Trophoblast cell (in vitro differentiated cells and primary cell): ENCODE measurements around the gene NAA15.
A peak's percentile ranks its signal among the peaks of the same experiment; 100 is the strongest.

ENCODE experiments used
- DNase-seq, 2 donors: peaks; one replicate each; pipeline ENCODE4 v3.0.0-alpha.2; 2016
- H2AFZ ChIP-seq: 2 replicates; pipeline ENCODE4 v1.6.1; 2013; ENCODE audit warnings: low read length, moderate library complexity, mild to moderate bottlenecking; ENCODE audit not compliant: insufficient read depth, poor library complexity
- H2AK5ac ChIP-seq: 2 replicates; pipeline ENCODE4 v1.6.1; 2013; ENCODE audit warnings: mild to moderate bottlenecking, low read length
- H2BK120ac ChIP-seq: 2 replicates; pipeline ENCODE4 v1.6.1; 2013; ENCODE audit warnings: low read length, mild to moderate bottlenecking, moderate library complexity; ENCODE audit not compliant: insufficient read depth, poor library complexity
- H2BK12ac ChIP-seq: 2 replicates; pipeline ENCODE4 v1.6.1; 2013; ENCODE audit warnings: mild to moderate bottlenecking, low read length, moderate library complexity
- H2BK5ac ChIP-seq: 2 replicates; pipeline ENCODE4 v1.6.1; 2013; ENCODE audit warnings: low read length, low read depth, moderate library complexity, mild to moderate bottlenecking; ENCODE audit not compliant: poor library complexity
- H3K14ac ChIP-seq: 2 replicates; pipeline ENCODE4 v1.6.1; 2013; ENCODE audit warnings: mild to moderate bottlenecking, low read length
- H3K18ac ChIP-seq: 2 replicates; pipeline ENCODE4 v1.6.1; 2013; ENCODE audit warnings: mild to moderate bottlenecking, low read length
- H3K23ac ChIP-seq: 2 replicates; pipeline ENCODE4 v1.6.1; 2013; ENCODE audit warnings: low read length
- H3K27ac ChIP-seq: 2 replicates; pipeline ENCODE4 v1.5.1; 2013; ENCODE audit warnings: low read depth, mild to moderate bottlenecking, inconsistent platforms, low read length, moderate library complexity
- H3K27me3 ChIP-seq: 2 replicates; pipeline ENCODE4 v1.6.1; 2013; ENCODE audit warnings: inconsistent platforms, mild to moderate bottlenecking, low read length, moderate library complexity; ENCODE audit not compliant: insufficient read depth
- H3K36me3 ChIP-seq, 2 experiments: 1 replicate in 1 of 2; 2 replicates in 1 of 2; pipeline ENCODE4 v1.6.1; 2013; ENCODE audit warnings: low read length in 2 of 2, mild to moderate bottlenecking in 2 of 2, moderate library complexity in 1 of 2; ENCODE audit not compliant: insufficient read depth in 2 of 2, control insufficient read depth in 1 of 2
- H3K4ac ChIP-seq: 2 replicates; pipeline ENCODE4 v1.6.1; 2013; ENCODE audit warnings: low read depth, mild to moderate bottlenecking, low read length, moderate library complexity
- H3K4me1 ChIP-seq, 2 experiments: 1 replicate in 1 of 2; 2 replicates in 1 of 2; pipeline ENCODE4 v1.6.1; 2013; ENCODE audit warnings: low read length in 2 of 2, mild to moderate bottlenecking in 2 of 2, moderate library complexity in 1 of 2; ENCODE audit not compliant: insufficient read depth in 2 of 2, control insufficient read depth in 1 of 2
- H3K4me2 ChIP-seq: 2 replicates; pipeline ENCODE4 v1.6.1; 2013; ENCODE audit warnings: inconsistent platforms, mild to moderate bottlenecking, low read length, moderate library complexity
- H3K4me3 ChIP-seq: 2 replicates; pipeline ENCODE4 v1.5.1; 2013; ENCODE audit warnings: mild to moderate bottlenecking, low read depth, low read length, inconsistent platforms
- H3K79me1 ChIP-seq: one replicate; pipeline ENCODE4 v1.6.1; 2013; ENCODE audit warnings: low read length
- H3K79me2 ChIP-seq: 2 replicates; pipeline ENCODE4 v1.6.1; 2013; ENCODE audit warnings: low read length, mild to moderate bottlenecking; ENCODE audit not compliant: control insufficient read depth, insufficient read depth, poor library complexity
- H3K9ac ChIP-seq: 2 replicates; pipeline ENCODE4 v1.6.1; 2013; ENCODE audit warnings: mild to moderate bottlenecking, low read length
- H3K9me3 ChIP-seq: 2 replicates; pipeline ENCODE4 v1.6.1; 2013; ENCODE audit warnings: low read depth, mild to moderate bottlenecking, control low read depth, inconsistent platforms, low read length; ENCODE audit not compliant: insufficient read depth
- H4K12ac ChIP-seq: 2 replicates; pipeline ENCODE4 v1.6.1; 2013; ENCODE audit warnings: low read depth, mild to moderate bottlenecking, low read length, moderate library complexity
- H4K8ac ChIP-seq: 2 replicates; pipeline ENCODE4 v1.6.1; 2013; ENCODE audit warnings: low read depth, mild to moderate bottlenecking, low read length, moderate library complexity
- H4K91ac ChIP-seq: one replicate; pipeline ENCODE4 v1.6.1; 2013; ENCODE audit warnings: low read depth, mild to moderate bottlenecking, low read length, moderate library complexity
- WGBS: extraction: QIAGEN DNeasy Blood & Tissue Kit; methylation state at CpG from one replicate; pipeline ENCODE4 v1.1.7; 2013; ENCODE audit warnings: missing lambda C conversion rate; ENCODE audit not compliant: insufficient read length, insufficient coverage; ENCODE audit errors: extremely low coverage; 5-methylcytosine and 5-hydroxymethylcytosine counted together

The NAA15 gene

GRCh38 chr4:139297001-139297410 is 4.3 kb upstream of the NAA15 start:
- Histone ChIP-seq H3K4me3 (no peak overlapping the region), H2BK12ac (no peak overlapping the region), H3K36me3 (peaks cover 1 to 6% of the 10 kb centered on the region in 2 experiments), H3K4me2 (no peak overlapping the region), H3K27ac (no peak overlapping the region), H3K9me3 (no peaks in the 10 kb centered on the region), H2AFZ (no peak overlapping the region), H2BK5ac (no peak overlapping the region), H4K91ac (no peak overlapping the region), H3K18ac (no peak overlapping the region), H2BK120ac (no peak overlapping the region), H3K14ac (no peak overlapping the region), H3K79me2 (peaks cover 12% of the 10 kb centered on the region), H2AK5ac (no peak overlapping the region), H3K23ac (no peak overlapping the region), H4K12ac (no peak overlapping the region), H3K79me1 (peaks cover 17% of the 10 kb centered on the region), H4K8ac (no peak overlapping the region), H3K27me3 (no peaks in the 10 kb centered on the region), H3K4ac (no peak overlapping the region), H3K9ac (no peak overlapping the region), H3K4me1 (peaks cover 0 to 2% of the 10 kb centered on the region in 2 experiments)
- no peak for DNase-seq
- WGBS, result no CpG with 5 or more reads among the region's 2 CpGs

- WGBS, result no CpG with 5 or more reads among the region's 1 CpG
- peaks cover 0 to 2% of the 10 kb centered on the region in 2 experiments for H3K4me1 ChIP-seq
- H3K4ac ChIP-seq, result no peak overlapping the region
- no peak overlapping the region for H3K27ac ChIP-seq
- H3K36me3 ChIP-seq, result no peaks in the 10 kb centered on the region
- peaks cover 20% of the 10 kb centered on the region for H3K79me1 ChIP-seq
- H2BK12ac ChIP-seq, result no peak overlapping the region
- no peak overlapping the region for H4K91ac ChIP-seq
- H3K18ac ChIP-seq, result no peak overlapping the region
- H3K27me3 ChIP-seq, result no peaks in the 10 kb centered on the region
- no peak overlapping the region for H2AFZ ChIP-seq
- H3K14ac ChIP-seq, result no peak overlapping the region
- no peak for DNase-seq
- H3K4me2 ChIP-seq, result no peak overlapping the region
- no peak overlapping the region for H3K23ac ChIP-seq
- H4K12ac ChIP-seq, result no peak overlapping the region
- peaks cover 20% of the 10 kb centered on the region for H3K79me2 ChIP-seq
- no peak overlapping the region for H2BK120ac ChIP-seq
- no peaks in the 10 kb centered on the region for H3K9me3 ChIP-seq
- H2AK5ac ChIP-seq, result no peak overlapping the region
- H3K4me3 ChIP-seq, result no peak overlapping the region
- H4K8ac ChIP-seq, result no peak overlapping the region
- no peak overlapping the region for H2BK5ac ChIP-seq
- no peak overlapping the region for H3K9ac ChIP-seq
Observed at GRCh38 chr4:139299536-139299935, 1.8 kb upstream of the NAA15 start.

DNA sequence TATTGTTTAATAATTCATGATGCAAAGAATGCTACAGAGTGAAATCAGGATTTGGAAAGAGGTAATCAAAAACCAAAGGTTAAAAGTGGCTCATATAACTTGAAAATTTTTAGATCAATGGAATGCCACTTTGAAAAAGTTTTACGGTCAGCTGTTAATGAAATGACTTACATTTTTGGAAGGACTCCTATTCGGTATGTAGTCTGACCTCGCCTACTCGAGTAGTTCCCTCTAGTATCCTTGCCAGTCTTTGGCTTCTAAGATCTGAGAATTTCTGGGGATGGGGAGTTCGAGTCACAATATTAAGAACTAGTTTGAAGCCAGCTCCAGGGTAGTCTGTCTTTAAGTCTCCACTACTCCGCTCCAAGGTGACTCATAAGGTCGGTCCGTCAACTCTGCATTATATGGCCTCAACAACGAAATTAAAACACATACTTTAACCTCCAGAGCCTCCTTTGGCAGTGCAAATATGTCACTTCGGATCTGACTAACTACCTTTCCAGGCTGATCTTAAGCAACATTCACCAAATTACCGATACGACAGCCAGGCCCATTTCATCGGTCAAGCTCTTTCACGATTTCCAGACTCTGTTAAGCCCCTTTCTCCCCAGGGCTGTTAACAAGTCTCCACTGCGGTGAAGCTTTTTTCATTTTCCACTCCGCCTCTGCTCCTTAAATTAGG is 733 bp upstream of the NAA15 start:
- Histone ChIP-seq H2BK120ac (peak overlapping the region; percentile 2), H4K12ac (peak overlapping the region; percentile 23), H2AFZ (peak overlapping the region; percentile 8), H3K27ac (peak overlapping the region; percentile 85), H3K4ac (no peak overlapping the region), H3K4me3 (peak overlapping the region; percentile 39), H3K23ac (no peak overlapping the region), H3K18ac (no peak overlapping the region), H4K8ac (peak overlapping the region; percentile 51), H3K9me3 (peaks cover 2% of the 10 kb centered on the region), H3K36me3 (peaks cover 4 to 5% of the 10 kb centered on the region in 2 experiments), H2AK5ac (no peak overlapping the region), H3K27me3 (no peaks in the 10 kb centered on the region), H3K4me1 (no peaks in the 10 kb centered on the region), H3K14ac (no peak overlapping the region), H2BK5ac (peak overlapping the region; percentile 51), H4K91ac (no peak overlapping the region), H3K4me2 (peak overlapping the region; percentile 72), H3K79me1 (peaks cover 16% of the 10 kb centered on the region), H2BK12ac (no peak overlapping the region), H3K9ac (peak overlapping the region; percentile 74), H3K79me2 (peaks cover 20% of the 10 kb centered on the region)
- DNase-seq, result peak; percentile 45 to 74
- WGBS, result no CpG with 5 or more reads among the region's 16 CpGs

DNA sequence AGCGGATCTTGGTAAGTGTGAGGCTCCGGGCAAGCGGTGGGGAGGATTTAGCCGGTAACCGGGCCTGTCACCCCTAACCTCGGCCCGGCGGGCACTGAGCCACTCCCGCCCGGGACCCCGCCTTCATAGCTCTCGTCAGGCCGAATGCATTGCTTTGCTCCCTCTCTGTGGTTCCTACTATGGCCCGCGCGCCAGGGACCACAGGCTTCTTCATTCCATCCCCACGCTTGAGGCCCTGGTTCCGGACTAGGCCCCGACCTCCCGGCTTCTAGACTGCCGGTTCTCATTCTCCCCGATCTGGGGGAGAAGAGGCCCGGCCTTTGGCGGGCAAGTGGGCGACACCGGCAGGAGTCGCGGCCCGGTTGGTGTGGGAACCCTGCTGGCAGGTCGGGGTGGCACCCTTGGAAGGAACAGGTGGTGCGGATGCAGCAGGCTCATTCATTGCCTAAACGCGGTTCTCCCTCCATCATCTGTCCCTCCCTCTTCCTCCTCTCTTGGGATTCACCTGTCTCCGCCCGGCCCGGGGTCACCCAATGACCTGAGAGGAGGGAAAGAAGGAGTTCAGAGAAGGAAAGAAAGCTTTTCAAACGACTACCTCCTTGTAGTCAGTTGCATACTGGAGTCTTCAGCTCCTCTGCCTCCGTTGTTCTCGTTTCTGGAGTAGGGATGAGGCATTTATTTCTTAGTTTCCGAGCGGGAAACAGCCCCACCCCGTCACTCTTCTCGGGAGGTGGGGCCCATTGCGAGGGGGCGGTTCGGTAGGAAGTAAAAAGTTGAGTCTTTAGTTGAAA is 711 bp downstream of the NAA15 start, which contains the start of gene NDUFC1:
Gene NDUFC1, minus strand, starts transcription at position 657 of the 791 bp plus-strand sequence. CDS start 6,679 bp downstream, outside the sequence.
- H3K14ac ChIP-seq, result peak within 1 kb of the TSS; percentile 91
- peak within 1 kb of the TSS; percentile 96 for H3K4ac ChIP-seq
- peak within 1 kb of the TSS; percentile 80 for H4K91ac ChIP-seq
- no CpG with 5 or more reads among the region's 46 CpGs for WGBS
- peak within 1 kb of the TSS; percentile 82 for H2AFZ ChIP-seq
- peak within 1 kb of the TSS; percentile 83 for H3K4me2 ChIP-seq
- peaks cover 2% of the 10 kb centered on the region for H3K9me3 ChIP-seq
- H3K4me3 ChIP-seq, result peak within 1 kb of the TSS; percentile 96
- H4K8ac ChIP-seq, result peak within 1 kb of the TSS; percentile 92
- peak; percentile 24 to 59 for DNase-seq
- no peak within 1 kb of the TSS for H2BK12ac ChIP-seq
- peak within 1 kb of the TSS; percentile 87 for H3K18ac ChIP-seq
- H3K79me2 ChIP-seq, result peaks cover 22% of the 10 kb centered on the region
- H3K79me1 ChIP-seq, result peaks cover 16% of the 10 kb centered on the region
- no peaks in the 10 kb centered on the region for H3K4me1 ChIP-seq
- peak within 1 kb of the TSS; percentile 39 for H2BK120ac ChIP-seq
- no peaks in the 10 kb centered on the region for H3K27me3 ChIP-seq
- H3K23ac ChIP-seq, result no peak within 1 kb of the TSS
- peak within 1 kb of the TSS; percentile 81 for H2AK5ac ChIP-seq
- H4K12ac ChIP-seq, result peak within 1 kb of the TSS; percentile 87
- peak within 1 kb of the TSS; percentile 54 for H3K27ac ChIP-seq
- H3K9ac ChIP-seq, result peak within 1 kb of the TSS; percentile 82
- peak within 1 kb of the TSS; percentile 67 for H2BK5ac ChIP-seq
- peaks cover 5% of the 10 kb centered on the region in 2 experiments for H3K36me3 ChIP-seq
